Activated T-helper 17 cell treated with anti-CD3 and anti-CD28 coated beads, Interleukin-2, amount 50 U/mL, for 72 hours (primary cell): ENCODE data around the gene MARK2. TPM values are rescaled to one million over a fixed set of nuclear protein-coding genes. Genes with fewer than 3 reads are reported as not detected.

ENCODE experiments used
- ATAC-seq: fragments of 150-1000 bp; cut with Tn5 transposase; replicated peaks from 2 replicates; pipeline ENCODE4 v1.10.0; 2021; ENCODE audit warnings: mild to moderate bottlenecking, moderate library complexity
- H3K27ac Mint-ChIP-seq: one replicate; pipeline ENCODE4 v1.8.0; 2022; ENCODE audit warnings: mixed read lengths
- H3K27me3 Mint-ChIP-seq: one replicate; pipeline ENCODE4 v1.8.0; 2022; ENCODE audit warnings: mixed read lengths
- H3K36me3 Mint-ChIP-seq: one replicate; pipeline ENCODE4 v1.8.0; 2022; ENCODE audit warnings: low read depth, mild to moderate bottlenecking, mixed read lengths
- H3K4me1 Mint-ChIP-seq: one replicate; pipeline ENCODE4 v1.8.0; 2022; ENCODE audit warnings: mixed read lengths
- H3K4me3 Mint-ChIP-seq: one replicate; pipeline ENCODE4 v1.8.0; 2022; ENCODE audit warnings: mild to moderate bottlenecking, mixed read lengths
- H3K9me3 Mint-ChIP-seq: one replicate; pipeline ENCODE4 v1.8.0; 2022; ENCODE audit warnings: mixed read lengths
- total RNA-seq, 2 donors: library from RNA; stranded (reverse); gene quantifications; one replicate each; pipeline ENCODE4 v1.2.3, GENCODE V29; 2022

The MARK2 gene
- total RNA-seq, 2 donors from 2014 or later, result 24.1 to 35.8 TPM

DNA sequence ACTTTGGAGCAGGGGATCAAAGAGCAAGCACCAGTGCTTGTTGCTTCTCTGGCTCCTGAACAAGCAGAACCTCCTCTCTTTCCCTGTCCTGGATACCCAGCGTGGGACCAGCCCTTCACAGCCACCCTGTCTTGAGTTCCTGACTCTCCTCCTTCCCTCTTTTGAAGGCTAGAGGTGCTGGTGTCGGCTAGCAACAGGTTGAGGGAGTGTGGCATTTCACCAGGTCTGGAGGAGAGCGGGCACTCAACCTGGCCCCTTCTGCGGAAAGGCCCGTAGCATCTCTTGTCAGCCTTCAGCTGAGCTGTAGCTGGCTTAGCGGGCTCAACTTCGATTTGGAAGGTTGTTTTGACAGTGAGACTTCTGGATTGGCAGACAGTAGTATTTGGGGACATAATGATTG lies 51.5 kb downstream of the MARK2 start:
- peak overlapping the region; percentile 93 for H3K4me3 Mint-ChIP-seq
- no peak for ATAC-seq
- H3K9me3 Mint-ChIP-seq, result no peaks in the 10 kb centered on the region
- H3K4me1 Mint-ChIP-seq, result peaks cover 46% of the 10 kb centered on the region
- peaks cover 36% of the 10 kb centered on the region for H3K36me3 Mint-ChIP-seq
- no peaks in the 10 kb centered on the region for H3K27me3 Mint-ChIP-seq
- H3K27ac Mint-ChIP-seq, result peak overlapping the region; percentile 98

- no peak for ATAC-seq
- H3K9me3 Mint-ChIP-seq, result no peaks in the 10 kb centered on the region
- H3K27ac Mint-ChIP-seq, result no peak overlapping the region
- no peaks in the 10 kb centered on the region for H3K27me3 Mint-ChIP-seq
- H3K4me3 Mint-ChIP-seq, result peak overlapping the region; percentile 93
- H3K36me3 Mint-ChIP-seq, result peaks cover 55% of the 10 kb centered on the region
- H3K4me1 Mint-ChIP-seq, result peaks cover 55% of the 10 kb centered on the region
Measured at GRCh38 chr11:63892228-63892627, 53.3 kb downstream of the MARK2 start.

GRCh38 chr11:63893355-63893754 lies 54.4 kb downstream of the MARK2 start:
- Mint-ChIP-seq H3K36me3 (peaks cover 66% of the 10 kb centered on the region), H3K27me3 (no peaks in the 10 kb centered on the region), H3K4me3 (no peak overlapping the region), H3K9me3 (no peaks in the 10 kb centered on the region), H3K4me1 (peaks cover 48% of the 10 kb centered on the region), H3K27ac (no peak overlapping the region)
- no peak for ATAC-seq

DNA sequence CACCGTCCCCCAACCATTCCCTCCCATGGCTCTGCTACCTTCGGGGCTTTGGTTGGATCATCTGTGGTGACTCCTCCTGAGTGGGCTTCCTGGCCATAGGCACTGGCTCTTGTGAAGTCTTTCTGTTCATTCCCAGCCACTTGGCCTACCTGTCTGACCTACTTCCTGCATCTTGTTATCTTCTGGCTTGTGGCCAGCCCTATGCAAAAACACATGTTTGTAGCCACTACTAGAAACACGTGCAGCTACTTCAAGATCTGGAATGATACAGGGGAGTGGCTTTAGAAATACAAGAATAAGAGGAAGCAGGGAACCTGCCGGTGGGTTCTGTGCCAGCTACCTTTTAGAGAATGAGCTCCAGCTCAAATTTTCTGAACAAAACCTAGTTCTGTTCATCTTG lies 57.2 kb downstream of the MARK2 start:
- ATAC-seq, result no peak
- Mint-ChIP-seq H3K36me3 (peaks cover 84% of the 10 kb centered on the region), H3K4me3 (no peak overlapping the region), H3K9me3 (no peaks in the 10 kb centered on the region), H3K4me1 (peaks cover 25% of the 10 kb centered on the region), H3K27me3 (no peaks in the 10 kb centered on the region), H3K27ac (peak overlapping the region; percentile 65)

DNA sequence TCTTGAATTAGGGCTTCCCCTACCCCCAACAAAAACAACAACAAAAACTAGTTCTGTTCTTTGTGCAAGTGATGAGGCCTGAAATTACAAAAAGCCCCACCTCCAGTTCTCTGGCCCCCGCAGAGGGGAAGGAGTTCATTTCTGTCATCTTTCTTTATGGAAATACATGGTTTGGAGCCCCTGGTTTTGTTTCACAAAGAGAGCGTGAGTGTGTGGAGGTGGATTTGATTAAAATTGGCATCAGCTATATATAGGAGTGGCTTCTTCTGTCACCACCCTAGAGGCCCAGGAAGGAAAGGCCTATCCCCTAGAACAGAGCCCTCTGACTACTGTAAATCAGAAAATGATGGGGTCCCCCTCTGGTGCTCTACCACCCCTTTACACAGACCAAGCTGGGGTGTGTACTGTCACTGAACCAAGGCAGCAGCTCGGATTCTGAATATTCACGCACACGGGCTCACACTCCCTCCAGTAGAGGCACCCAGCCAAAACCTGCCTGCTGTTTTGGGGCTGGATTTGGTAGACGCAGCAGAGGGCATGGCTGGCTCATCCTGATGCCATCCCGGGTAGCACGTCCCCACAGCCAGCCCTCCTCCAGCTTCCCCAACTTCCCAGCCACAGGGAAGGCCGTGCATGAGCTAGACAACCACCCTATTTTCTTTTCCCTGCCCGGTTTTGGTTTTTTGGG lies 58.7 kb downstream of the MARK2 start:
- H3K27me3 Mint-ChIP-seq, result no peaks in the 10 kb centered on the region
- peaks cover 19% of the 10 kb centered on the region for H3K4me1 Mint-ChIP-seq
- no peak overlapping the region for H3K4me3 Mint-ChIP-seq
- peaks cover 91% of the 10 kb centered on the region for H3K36me3 Mint-ChIP-seq
- H3K27ac Mint-ChIP-seq, result peak overlapping the region; percentile 10
- no peak for ATAC-seq
- no peaks in the 10 kb centered on the region for H3K9me3 Mint-ChIP-seq

- Mint-ChIP-seq H3K27me3 (no peaks in the 10 kb centered on the region), H3K27ac (no peak overlapping the region), H3K4me1 (peaks cover 9% of the 10 kb centered on the region), H3K36me3 (peaks cover 100% of the 10 kb centered on the region), H3K9me3 (no peaks in the 10 kb centered on the region), H3K4me3 (no peak overlapping the region)
- no peak for ATAC-seq
Measured at GRCh38 chr11:63901660-63902059, 62.8 kb downstream of the MARK2 start.

DNA sequence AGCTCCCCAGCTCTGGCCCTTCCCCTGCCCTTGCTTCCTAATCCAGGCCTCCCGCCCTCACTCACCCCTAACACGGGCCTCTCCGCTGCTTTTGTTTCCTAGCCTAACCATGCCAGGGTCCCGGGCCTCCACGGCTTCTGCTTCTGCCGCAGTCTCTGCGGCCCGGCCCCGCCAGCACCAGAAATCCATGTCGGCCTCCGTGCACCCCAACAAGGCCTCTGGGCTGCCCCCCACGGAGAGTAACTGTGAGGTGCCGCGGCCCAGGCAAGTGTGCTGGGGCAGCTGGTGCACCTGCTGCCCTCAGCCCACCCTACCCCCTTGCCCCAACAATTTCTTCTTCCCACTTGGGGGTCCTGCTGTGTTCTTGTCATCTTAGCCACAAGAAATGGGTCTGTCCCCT lies 65.0 kb downstream of the MARK2 start:
- no peak for ATAC-seq
- Mint-ChIP-seq H3K4me1 (peaks cover 5% of the 10 kb centered on the region), H3K9me3 (no peaks in the 10 kb centered on the region), H3K4me3 (no peak overlapping the region), H3K27me3 (no peaks in the 10 kb centered on the region), H3K36me3 (peaks cover 95% of the 10 kb centered on the region), H3K27ac (peak overlapping the region; percentile 11)

DNA sequence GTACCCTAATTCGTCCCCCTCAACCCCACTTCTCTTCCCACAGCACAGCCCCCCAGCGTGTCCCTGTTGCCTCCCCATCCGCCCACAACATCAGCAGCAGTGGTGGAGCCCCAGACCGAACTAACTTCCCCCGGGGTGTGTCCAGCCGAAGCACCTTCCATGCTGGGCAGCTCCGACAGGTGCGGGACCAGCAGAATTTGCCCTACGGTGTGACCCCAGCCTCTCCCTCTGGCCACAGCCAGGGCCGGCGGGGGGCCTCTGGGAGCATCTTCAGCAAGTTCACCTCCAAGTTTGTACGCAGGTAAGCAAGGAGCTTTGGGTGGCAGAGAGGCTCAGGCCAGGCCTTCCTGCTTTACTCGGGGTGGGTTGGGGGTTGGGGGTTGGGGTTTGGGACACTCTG lies 65.8 kb downstream of the MARK2 start:
- no peak overlapping the region for H3K27ac Mint-ChIP-seq
- no peak for ATAC-seq
- peaks cover 91% of the 10 kb centered on the region for H3K36me3 Mint-ChIP-seq
- H3K27me3 Mint-ChIP-seq, result no peaks in the 10 kb centered on the region
- H3K9me3 Mint-ChIP-seq, result no peaks in the 10 kb centered on the region
- no peak overlapping the region for H3K4me3 Mint-ChIP-seq
- H3K4me1 Mint-ChIP-seq, result peaks cover 5% of the 10 kb centered on the region

DNA sequence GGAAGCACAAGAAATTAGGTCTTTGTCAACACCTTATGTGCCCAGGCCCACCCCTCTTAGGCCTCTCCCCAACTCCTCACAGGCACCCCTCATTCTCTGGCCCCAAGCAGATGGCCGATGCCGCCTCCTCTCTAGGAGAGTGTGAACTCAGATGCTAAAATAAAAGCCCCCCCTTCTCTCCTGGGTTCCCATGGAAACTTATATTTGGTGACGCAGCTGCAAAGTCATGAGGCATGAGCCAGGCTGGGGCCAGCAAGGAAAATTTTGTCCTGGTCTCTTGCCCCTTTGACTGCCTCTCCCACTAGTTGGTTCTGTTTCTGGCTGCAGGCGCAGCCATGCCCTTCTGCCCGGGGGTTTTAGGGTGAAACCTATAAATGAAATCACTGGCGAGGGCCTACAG lies 66.3 kb downstream of the MARK2 start:
- H3K27me3 Mint-ChIP-seq, result no peaks in the 10 kb centered on the region
- H3K9me3 Mint-ChIP-seq, result no peaks in the 10 kb centered on the region
- H3K27ac Mint-ChIP-seq, result no peak overlapping the region
- H3K4me1 Mint-ChIP-seq, result peaks cover 5% of the 10 kb centered on the region
- no peak for ATAC-seq
- H3K36me3 Mint-ChIP-seq, result peaks cover 91% of the 10 kb centered on the region
- no peak overlapping the region for H3K4me3 Mint-ChIP-seq

DNA sequence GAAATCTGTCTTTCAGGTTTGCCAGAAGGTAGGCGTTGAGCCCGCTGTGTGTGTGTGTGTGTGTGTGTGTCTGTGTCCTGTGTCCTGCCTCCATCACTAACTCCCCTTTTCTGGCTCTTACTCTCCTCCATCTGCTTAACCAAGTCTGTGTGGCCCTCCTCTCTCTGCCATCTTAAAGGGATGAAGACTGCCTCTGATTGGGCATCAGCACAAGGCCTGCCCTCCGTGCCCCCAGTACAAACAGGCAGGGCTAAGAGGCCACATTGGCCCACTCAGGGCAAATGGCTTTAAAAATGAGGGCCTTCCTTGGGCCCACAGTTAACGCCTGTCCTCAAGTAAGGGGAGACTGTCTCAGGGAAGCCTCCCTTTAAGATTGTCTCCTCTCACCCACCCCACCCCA lies 67.2 kb downstream of the MARK2 start:
- Mint-ChIP-seq H3K4me3 (no peak overlapping the region), H3K27me3 (no peaks in the 10 kb centered on the region), H3K36me3 (peaks cover 88% of the 10 kb centered on the region), H3K27ac (peak overlapping the region; percentile 28), H3K9me3 (no peaks in the 10 kb centered on the region), H3K4me1 (peaks cover 4% of the 10 kb centered on the region)
- no peak for ATAC-seq

DNA sequence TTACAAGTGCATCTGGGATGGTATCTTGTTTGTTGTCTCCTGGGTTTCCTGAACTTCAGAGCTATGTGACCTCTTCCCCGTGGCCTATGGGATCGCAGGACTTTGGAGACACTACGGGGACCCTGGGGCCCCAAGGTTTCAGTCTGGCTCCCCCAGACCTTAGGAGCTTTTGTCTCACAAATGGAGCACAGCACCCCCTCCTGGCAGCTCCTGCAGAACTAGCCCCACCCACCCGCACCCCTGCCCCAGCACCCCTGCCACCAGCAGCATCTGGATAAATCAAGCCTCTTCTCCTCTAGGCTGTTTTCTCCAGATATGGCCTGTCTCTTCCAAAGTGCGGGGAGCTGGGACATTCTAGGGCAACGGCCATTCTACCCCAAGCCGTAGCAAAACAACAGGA lies 67.7 kb downstream of the MARK2 start:
- Mint-ChIP-seq H3K36me3 (peaks cover 84% of the 10 kb centered on the region), H3K4me3 (no peak overlapping the region), H3K4me1 (no peaks in the 10 kb centered on the region), H3K9me3 (no peaks in the 10 kb centered on the region), H3K27ac (no peak overlapping the region), H3K27me3 (no peaks in the 10 kb centered on the region)
- peak; percentile 50 for ATAC-seq

DNA sequence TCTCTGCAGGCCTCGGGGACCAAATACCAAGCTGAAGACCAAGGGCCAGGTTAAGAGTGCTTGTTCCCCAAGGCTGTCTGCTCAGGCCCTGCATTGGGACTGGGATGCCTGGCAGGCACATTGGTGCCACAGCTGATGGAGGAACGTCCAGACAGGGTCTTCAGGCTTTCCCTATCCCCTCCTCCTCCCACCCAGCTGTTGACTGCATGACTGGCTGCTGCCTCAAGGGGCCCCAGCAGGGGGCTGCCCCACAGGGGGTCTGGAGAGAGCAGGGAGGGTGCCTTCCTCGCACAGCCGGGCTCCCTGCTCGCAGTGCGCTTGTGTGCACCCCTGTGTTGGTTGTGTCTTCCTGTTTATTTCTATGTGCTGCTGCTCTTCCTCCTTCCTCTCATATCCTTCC lies 68.2 kb downstream of the MARK2 start:
- Mint-ChIP-seq H3K4me3 (no peak overlapping the region), H3K27me3 (no peaks in the 10 kb centered on the region), H3K9me3 (no peaks in the 10 kb centered on the region), H3K4me1 (no peaks in the 10 kb centered on the region), H3K27ac (no peak overlapping the region), H3K36me3 (peaks cover 79% of the 10 kb centered on the region)
- ATAC-seq, result no peak

- Mint-ChIP-seq H3K4me3 (no peak overlapping the region), H3K27me3 (no peaks in the 10 kb centered on the region), H3K27ac (no peak overlapping the region), H3K9me3 (no peaks in the 10 kb centered on the region), H3K36me3 (peaks cover 70% of the 10 kb centered on the region), H3K4me1 (no peaks in the 10 kb centered on the region)
- ATAC-seq, result no peak
Measured at GRCh38 chr11:63907808-63908530, 69.1 kb downstream of the MARK2 start.

DNA sequence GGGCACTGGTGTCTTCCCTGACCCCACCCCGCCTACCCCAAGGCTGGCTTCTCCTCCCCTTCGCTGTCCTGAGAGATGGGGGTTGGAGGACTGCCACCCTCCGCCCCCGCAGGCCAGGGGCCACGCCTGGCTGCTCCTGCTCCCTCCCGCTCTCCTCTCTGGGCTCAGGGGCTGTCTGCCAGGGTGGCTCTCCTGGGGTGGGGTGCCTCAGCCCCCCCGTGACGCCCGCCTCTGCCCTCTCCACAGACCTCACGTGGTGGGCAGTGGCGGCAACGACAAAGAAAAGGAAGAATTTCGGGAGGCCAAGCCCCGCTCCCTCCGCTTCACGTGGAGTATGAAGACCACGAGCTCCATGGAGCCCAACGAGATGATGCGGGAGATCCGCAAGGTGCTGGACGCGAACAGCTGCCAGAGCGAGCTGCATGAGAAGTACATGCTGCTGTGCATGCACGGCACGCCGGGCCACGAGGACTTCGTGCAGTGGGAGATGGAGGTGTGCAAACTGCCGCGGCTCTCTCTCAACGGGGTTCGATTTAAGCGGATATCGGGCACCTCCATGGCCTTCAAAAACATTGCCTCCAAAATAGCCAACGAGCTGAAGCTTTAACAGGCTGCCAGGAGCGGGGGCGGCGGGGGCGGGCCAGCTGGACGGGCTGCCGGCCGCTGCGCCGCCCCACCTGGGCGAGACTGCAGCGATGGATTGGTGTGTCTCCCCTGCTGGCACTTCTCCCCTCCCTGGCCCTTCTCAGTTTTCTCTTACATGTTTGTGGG lies 69.9 kb downstream of the MARK2 start:
- H3K4me1 Mint-ChIP-seq, result no peaks in the 10 kb centered on the region
- H3K4me3 Mint-ChIP-seq, result no peak overlapping the region
- H3K36me3 Mint-ChIP-seq, result peaks cover 61% of the 10 kb centered on the region
- H3K27ac Mint-ChIP-seq, result no peak overlapping the region
- H3K27me3 Mint-ChIP-seq, result no peaks in the 10 kb centered on the region
- ATAC-seq, result no peak
- H3K9me3 Mint-ChIP-seq, result no peaks in the 10 kb centered on the region
